Pancreas (tissue), 10 donors: ENCODE results near the gene JAM3. TPM values are rescaled to one million over a fixed set of nuclear protein-coding genes. Genes with fewer than 3 reads are reported as not detected.
A peak's percentile ranks its signal among the peaks of the same experiment; 100 is the strongest.

Experiments used
- ATAC-seq, 4 donors: fragments of 200-7000 bp; cut with Tn5 transposase; one replicate each; pipeline versions ENCODE4 v1.8.0 to v1.9.1; 2020; ENCODE audit warnings: mild to moderate bottlenecking in 4 of 4, moderate library complexity in 4 of 4
- DNase-seq, 6 donors: peaks; one replicate each; pipeline ENCODE4 v3.0.0-alpha.2; 2020
- FAIRE-seq: peaks from 2 replicates; lab custom pipeline; 2012; peaks lifted over from hg19 to GRCh38; lab: Jason Lieb, UNC
- H3K27ac ChIP-seq, 4 donors: fragments of 200-600 bp; sonication (generic); 1 replicate in 3 of 4; 2 replicates in 1 of 4; pipeline versions ENCODE4 v1.5.0 to v1.8.0; 2020
- H3K27me3 ChIP-seq, 4 donors: fragments of 200-600 bp; one replicate each; pipeline ENCODE4 v1.8.0; 2021
- H3K36me3 ChIP-seq, 3 donors: fragments of 200-600 bp; sonication (generic) in 1 of 3; one replicate each; pipeline versions ENCODE4 v1.5.0 to v1.8.0; 2020 to 2021
- H3K4me1 ChIP-seq, 3 donors: fragments of 200-600 bp; one replicate each; pipeline ENCODE4 v1.8.0; 2021
- H3K4me3 ChIP-seq, 4 donors: fragments of 200-600 bp; sonication (generic) in 2 of 4; one replicate each; pipeline versions ENCODE4 v1.5.0 to v1.8.0; 2020 to 2021
- H3K9me3 ChIP-seq, 4 donors: fragments of 200-600 bp; one replicate each; pipeline ENCODE4 v1.8.0; 2021
- CTCF ChIP-seq, 4 donors: fragments of 200-600 bp; sonication (generic) in 3 of 4; IDR thresholded peaks; one replicate each; pipeline versions ENCODE4 v1.5.0 to v1.8.0; 2021; ENCODE audit warnings: antibody characterized with exemption in 4 of 4
- WGBS, 2 donors: extraction: QIAGEN DNeasy Blood & Tissue Kit; methylation state at CpG; one replicate each; pipeline ENCODE4 v1.1.7; 2013; 5-methylcytosine and 5-hydroxymethylcytosine counted together
- intact Hi-C, 3 donors: fragments of 100-400 bp; cut with DNase I; formaldehyde crosslinking; loops; one replicate each; pipeline versions ENCODE4 v1.11.1 to v1.14.2; 2022
- polyA plus RNA-seq, 2 donors: library from polyadenylated mRNA; stranded (reverse); fragments of 200-250 nt; gene quantifications; one replicate each; pipeline ENCODE4 v1.2.3, GENCODE V29; 2013
- total RNA-seq, 6 donors: library from RNA; stranded (reverse); fragmentation: NEBNext Ultra II Directional in 4 of 6; extraction: Animal tissue kit (Norgen Biotek cat#: 25700) in 4 of 6; gene quantifications; one replicate each; pipeline versions ENCODE4 v1.2.1 to v1.2.4, GENCODE V29; 2021 to 2023
- donor health status: healthy with polysubstance abuse.
- donor health status: DM: no; HTN: no; CAD: no; lungs with moderate emphysema.
- donor health status: DM: no; HTN: no; CAD: no.
- donor health status: control.
- donor health status: control.
- donor health status: Bipolar disorder and iron deficiency.
- donor health status: DM: yes; HTN: yes; CAD: no.
- donor health status: DM: no; HTN: no; CAD: no.
- donor health status: DM: no; HTN: no; CAD: no.
- donor health status: DM: yes; HTN: yes; CAD: no.

Gene JAM3
- total and polyA plus RNA-seq, 8 donors, result 1.7 to 11.0 (median 4.2) TPM

GRCh38 chr11:134038897-134039470, 29.9 kb upstream of the JAM3 start:
- DNase-seq, result no peak

DNA sequence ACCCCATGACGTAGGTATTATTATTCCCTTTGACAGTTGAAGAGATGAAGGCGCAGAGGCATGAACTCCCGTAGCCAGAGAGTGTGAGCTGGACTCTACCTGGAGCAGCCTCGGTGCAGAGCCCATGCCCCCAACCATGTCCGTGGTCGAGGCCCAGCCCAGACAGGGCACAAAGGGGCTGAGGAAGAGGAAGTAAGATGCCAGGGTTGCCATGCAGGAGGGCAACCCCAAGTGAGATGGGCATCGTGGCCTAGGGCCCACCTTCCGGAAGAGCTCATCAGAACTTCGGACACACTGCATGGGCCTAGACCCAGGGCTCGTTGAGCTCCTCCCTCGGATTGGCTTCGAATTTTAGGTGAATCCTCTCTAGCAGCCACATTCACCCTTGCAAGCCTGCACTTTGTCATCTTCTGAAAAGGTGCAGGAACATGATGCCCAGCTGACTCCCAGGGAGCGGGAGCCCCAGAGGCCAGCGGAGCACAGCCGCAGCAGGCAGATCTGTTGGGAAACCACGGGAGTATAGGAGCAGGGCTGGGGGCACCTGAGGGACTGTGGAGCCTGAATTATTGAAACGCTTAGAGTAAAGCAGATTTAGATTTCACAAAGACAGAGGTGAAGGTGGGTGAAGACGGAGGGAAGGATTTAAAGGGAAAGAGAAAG, 29.0 kb upstream of the JAM3 start:
- FAIRE-seq, result no peak
- no peaks in the 10 kb centered on the region for H3K36me3 ChIP-seq
- 77 to 86% methylated on average over 18 of the region's 18 CpGs for WGBS, 2 donors
- intact Hi-C loops, result no loop called here
- H3K9me3 ChIP-seq, result no peaks in the 10 kb centered on the region
- no peak overlapping the region for H3K4me3 ChIP-seq
- no peak overlapping the region for H3K27ac ChIP-seq
- no peak for TF ChIP-seq CTCF (IDR thresholded peaks at IDR 0.05)
- H3K4me1 ChIP-seq, result peaks cover 6 to 18% (median 13%) of the 10 kb centered on the region in 3 donors
- DNase-seq, result peak in 1 of 6 donors; percentile 39
- H3K27me3 ChIP-seq, result no peaks in the 10 kb centered on the region
- no peak for ATAC-seq

More at GRCh38 chr11:134038897-134039470, 29.9 kb upstream of the JAM3 start:
- Histone ChIP-seq H3K36me3 (no peaks in the 10 kb centered on the region), H3K9me3 (no peaks in the 10 kb centered on the region), H3K4me1 (peaks cover 12 to 26% (median 20%) of the 10 kb centered on the region in 3 donors), H3K27me3 (no peaks in the 10 kb centered on the region), H3K27ac (no peak overlapping the region), H3K4me3 (no peak overlapping the region)
- ATAC-seq (no peak), FAIRE-seq (no peak)
- TF ChIP-seq CTCF (IDR thresholded peaks at IDR 0.05), result no peak
- intact Hi-C loops, result no loop called here
- WGBS, 2 donors, result 65 to 70% methylated on average over 10 of the region's 10 CpGs

- no peak for TF ChIP-seq CTCF (IDR thresholded peaks at IDR 0.05)
- 83 to 87% methylated on average over 20 of the region's 20 CpGs for WGBS, 2 donors
- intact Hi-C loops, result no loop called here
These were observed 28.2 kb upstream of the JAM3 start for GRCh38 chr11:134040386-134041302.

DNA sequence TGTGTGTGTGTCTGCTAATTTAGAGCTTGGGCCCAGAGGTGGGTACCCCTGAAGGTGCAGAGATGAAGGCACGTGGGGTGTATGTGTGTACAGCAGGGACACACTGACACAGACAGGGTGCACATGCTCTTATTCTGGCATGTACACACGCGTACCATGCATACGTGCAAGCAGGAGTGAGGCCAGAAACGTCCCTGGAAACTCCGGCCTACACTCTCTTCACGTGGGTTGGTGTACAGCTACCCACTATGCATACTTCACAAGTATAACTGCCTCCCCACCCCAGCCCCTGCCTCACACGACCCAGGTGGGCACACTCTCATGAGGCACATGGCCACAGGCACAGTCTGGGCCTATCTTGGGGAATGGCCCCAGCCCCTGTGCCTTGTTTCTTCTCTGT, 27.5 kb upstream of the JAM3 start:
- no peak overlapping the region for H3K27ac ChIP-seq
- no peak for ATAC-seq
- H3K4me1 ChIP-seq, result peaks cover 3 to 8% (median 4%) of the 10 kb centered on the region in 3 donors

More at GRCh38 chr11:134040386-134041302, 28.2 kb upstream of the JAM3 start:
- no peak for FAIRE-seq
- H3K9me3 ChIP-seq, result no peaks in the 10 kb centered on the region
- H3K27ac ChIP-seq, result no peak overlapping the region
- DNase-seq, result peak in 1 of 6 donors; percentile 28
- H3K27me3 ChIP-seq, result no peaks in the 10 kb centered on the region
- no peak overlapping the region for H3K4me3 ChIP-seq
- H3K36me3 ChIP-seq, result no peaks in the 10 kb centered on the region
- no peak for ATAC-seq
- H3K4me1 ChIP-seq, result peaks cover 4 to 10% (median 10%) of the 10 kb centered on the region in 3 donors

More for the DNA sequence above, 27.5 kb upstream of the JAM3 start:
- Histone ChIP-seq H3K36me3 (no peaks in the 10 kb centered on the region), H3K27me3 (no peaks in the 10 kb centered on the region), H3K4me3 (no peak overlapping the region), H3K9me3 (no peaks in the 10 kb centered on the region)
- WGBS, 2 donors, result 76 to 85% methylated on average over 8 of the region's 8 CpGs
- TF ChIP-seq CTCF (IDR thresholded peaks at IDR 0.05), result no peak
- DNase-seq, result peak in 1 of 6 donors; percentile 34
- intact Hi-C loops, result no loop called here
- no peak for FAIRE-seq
